A549 (cell line): Measurements from ENCODE around the gene SLC9A3. TPM values are rescaled to one million over a fixed set of nuclear protein-coding genes. Genes with fewer than 3 reads are reported as not detected.
A peak's percentile ranks its signal among the peaks of the same experiment; 100 is the strongest.

Source experiments
- ATAC-seq, 2 experiments: fragments of 200-7000 bp in 1 of 2; fragments of >200 bp in 1 of 2; cut with Nextera tagmentation in 1 of 2; cut with Tn5 transposase in 1 of 2; 3 replicates each; pipeline versions ENCODE4 v1.8.0 to v1.9.1; 2018 to 2020; ENCODE audit warnings: mild to moderate bottlenecking in 1 of 2, moderate library complexity in 1 of 2
- CTCF ChIA-PET: fragments of 300-600 bp; sonication (Branson Sonifier 250); formaldehyde crosslinking; extraction: SDS; loops from one replicate; lab custom pipeline; 2021; ENCODE audit warnings: antibody characterized with exemption, inconsistent platforms; lab: Yijun Ruan, JAX
- POLR2A ChIA-PET: fragments of 350-600 bp; formaldehyde crosslinking; extraction: SDS; loops from one replicate; lab custom pipeline; 2021; ENCODE audit warnings: antibody characterized with exemption, inconsistent platforms; lab: Yijun Ruan, JAX
- DNase-seq, 2 experiments: peaks; one replicate each; pipeline versions ENCODE4 v3.0.0 to v3.0.0-alpha.2; 2011 to 2016; ENCODE audit warnings: low read depth in 1 of 2, low spot score in 1 of 2
- FAIRE-seq: peaks from 2 replicates; lab custom pipeline; 2011; peaks lifted over from hg19 to GRCh38; lab: Jason Lieb, UNC
- H3K27ac ChIP-seq, 2 experiments: fragments of >200 bp; sonication (Bioruptor Twin); formaldehyde crosslinking; 3 replicates each; pipeline ENCODE4 v1.5.1; 2016 to 2017
- H3K4me1 ChIP-seq: fragments of >200 bp; sonication (Bioruptor Twin); formaldehyde crosslinking; 3 replicates; pipeline ENCODE4 v1.6.1; 2016
- H3K4me2 ChIP-seq: fragments of >200 bp; sonication (Bioruptor Twin); formaldehyde crosslinking; 3 replicates; pipeline ENCODE4 v1.6.1; 2016
- H3K4me3 ChIP-seq: fragments of >200 bp; sonication (Bioruptor Twin); formaldehyde crosslinking; 3 replicates; pipeline ENCODE4 v1.5.1; 2016
- H3K9me3 ChIP-seq: fragments of >200 bp; sonication (Bioruptor Twin); formaldehyde crosslinking; 3 replicates; pipeline ENCODE4 v1.6.1; 2016
- CTCF ChIP-seq: fragments of >200 bp; sonication (Bioruptor Twin); formaldehyde crosslinking; IDR thresholded peaks from 3 replicates; pipeline ENCODE4 v1.5.1; 2016
- E2F6 ChIP-seq: IDR thresholded peaks from 2 replicates; pipeline ENCODE4 v1.6.1; 2012; ENCODE audit warnings: low read depth, borderline replicate concordance
- GATA3 ChIP-seq: IDR thresholded peaks from 2 replicates; pipeline ENCODE4 v1.6.1; 2012; ENCODE audit warnings: borderline replicate concordance
- HMGXB4 ChIP-seq: fragments of 250-450 bp; sonication (Bioruptor Pico); IDR thresholded peaks from 2 replicates; pipeline ENCODE4 v1.5.0; 2021; ENCODE audit warnings: mild to moderate bottlenecking, moderate library complexity, borderline replicate concordance
- HOXA7 ChIP-seq: fragments of 250-450 bp; sonication (Bioruptor Pico); IDR thresholded peaks from 2 replicates; pipeline ENCODE4 v1.5.0; 2020; ENCODE audit warnings: mild to moderate bottlenecking, moderate library complexity
- KDM1A ChIP-seq: fragments of 200-600 bp; sonication (generic); IDR thresholded peaks from 2 replicates; pipeline ENCODE4 v1.6.1; 2016; ENCODE audit warnings: low read depth, mild to moderate bottlenecking
- MAFK ChIP-seq: fragments of 450-650 bp; IDR thresholded peaks from 2 replicates; pipeline ENCODE4 v1.6.1; 2014; ENCODE audit not compliant: partially characterized antibody
- MAX ChIP-seq: IDR thresholded peaks from 2 replicates; pipeline ENCODE4 v1.6.1; 2012
- PBX3 ChIP-seq: IDR thresholded peaks from 2 replicates; pipeline ENCODE4 v1.6.1; 2012
- POLR2AphosphoS2 ChIP-seq: conservative IDR thresholded peaks from 2 replicates; pipeline ENCODE4 v1.6.1; 2012; ENCODE audit warnings: low read length, improper control_type of control experiment, inconsistent platforms
- RAD21 ChIP-seq, 2 experiments: fragments of >200 bp in 1 of 2; sonication (Bioruptor Twin) in 1 of 2; formaldehyde crosslinking in 1 of 2; IDR thresholded peaks in 1 of 2; conservative IDR thresholded peaks in 1 of 2; 2 replicates in 1 of 2; 3 replicates in 1 of 2; pipeline ENCODE4 v1.6.1; 2012 to 2018; ENCODE audit warnings: inconsistent platforms in 1 of 2
- SMC3 ChIP-seq: fragments of >200 bp; sonication (Bioruptor Twin); formaldehyde crosslinking; IDR thresholded peaks from 3 replicates; pipeline ENCODE4 v1.6.1; 2018; ENCODE audit warnings: inconsistent platforms
- TFCP2L1 ChIP-seq: fragments of 250-450 bp; sonication (Bioruptor Pico); IDR thresholded peaks from 2 replicates; pipeline ENCODE4 v1.5.0; 2021; ENCODE audit warnings: mild to moderate bottlenecking
- WGBS: methylation state at CpG from one replicate; pipeline ENCODE4 v1.1.6; 2017; ENCODE audit errors: missing lambda C conversion rate; 5-methylcytosine and 5-hydroxymethylcytosine counted together
- polyA plus RNA-seq, 4 experiments: library from polyadenylated mRNA; depleted of rRNA in 3 of 4; stranded (reverse); fragments of >200 nt; fragmentation: RNase III in 1 of 4; extraction: RNeasy Plus Mini Kit Qiagen cat#74134 plus additional on column Dnase treatment in 1 of 4; gene quantifications; 2 replicates in 3 of 4; 3 replicates in 1 of 4; pipeline ENCODE4 v1.2.3, GENCODE V29; 2011 to 2017

Gene SLC9A3
- polyA plus RNA-seq, 2 of the 4 experiments (the other 2 are of a cell fraction): 1.3 TPM

- TF ChIP-seq TFCP2L1 (CRISPR knock-in tag) (no peak), MAX (no peak), HOXA7 (CRISPR knock-in tag) (no peak), PBX3 (no peak)
These were observed 76.0 kb downstream of the SLC9A3 start (continued) for GRCh38 chr5:448061-448765.

GRCh38 chr5:447501-447900, 76.7 kb downstream of the SLC9A3 start:
- no peak for TF ChIP-seq POLR2AphosphoS2
- TF ChIP-seq MAFK: peak; percentile 47
- no peak for TF ChIP-seq HMGXB4
- no peak for TF ChIP-seq SMC3
- ATAC-seq (no peak), FAIRE-seq (no peak), DNase-seq (no peak)
- WGBS: 84% methylated on average over 21 of the region's 21 CpGs
- ChIA-PET CTCF (interaction anchor here (0.6 to 5.4 kb wide), 16 partner anchors 9 to 456 kb away, joined by 3 to 43 read pairs (median 6); no protein-coding TSS in a partner anchor), POLR2A (interaction anchor here (1.5 kb wide), 1 partner anchor 25 kb away, joined by 4 read pairs; no protein-coding TSS in a partner anchor)
- peaks cover 9% of the 10 kb centered on the region; the same call in 2 of the 3 replicates for H3K4me1 ChIP-seq
- H3K9me3 ChIP-seq: peaks cover 14% of the 10 kb centered on the region; the same call in 2 of the 3 replicates
- no peak overlapping the region for H3K4me2 ChIP-seq
- H3K4me3 ChIP-seq: no peak overlapping the region
- no peak overlapping the region for H3K27ac ChIP-seq

- ChIA-PET POLR2A (interaction anchor here (0.7 to 1.5 kb wide), 2 partner anchors 25 to 423 kb away, joined by 3 to 4 read pairs; no protein-coding TSS in a partner anchor), CTCF (interaction anchor here (0.6 to 5.4 kb wide), 36 partner anchors 10 to 721 kb away, joined by 3 to 43 read pairs (median 4); partner anchors contain the start of genes AHRR and CEP72)
- H3K9me3 ChIP-seq: 0 out of 3 replicates have a peak, but pooled peaks cover 7% of the 10 kb centered on the region
- peaks cover 12% of the 10 kb centered on the region for H3K4me1 ChIP-seq
- ATAC-seq: peak in 1 of 2 experiments; percentile 60; a peak in 3 of 6 replicates
- FAIRE-seq: no peak
- 52% methylated on average over 7 of the region's 7 CpGs for WGBS
- TF ChIP-seq GATA3 (no peak), SMC3 (peak; percentile 37; the same call in 2 of the 3 replicates), E2F6 (no peak), KDM1A (no peak), RAD21 (conservative IDR thresholded peaks at IDR 0.05 in 1 of 2, IDR thresholded peaks at IDR 0.05 in 1 of 2) (peak; percentile 18 to 50; a peak in 2 of 5 replicates), CTCF (peak; percentile 57)
- no peak overlapping the region for H3K27ac ChIP-seq
- DNase-seq: peak; percentile 60 to 72
- H3K4me2 ChIP-seq: no peak overlapping the region
- H3K4me3 ChIP-seq: no peak overlapping the region
These were observed 77.4 kb downstream of the SLC9A3 start for GRCh38 chr5:446883-447263.
